ENCODE measurements around the gene RALGAPA1. TPM values are rescaled to one million over a fixed set of nuclear protein-coding genes. Genes with fewer than 3 reads are reported as not detected.
"Not testable (repeated sequence)": the region's sequence is repeated elsewhere in the genome, so short reads cannot be mapped to it uniquely, and the experiment has no call there.

The RALGAPA1 gene
- total RNA-seq (2021; fragmentation: NEBNext Ultra II Directional; extraction: Animal tissue kit (Norgen Biotek cat#: 25700)) = 10 to 100 TPM; 12.1 to 16.1 (median 13.2) TPM
- long read RNA-seq, partial matches to known transcripts = 7 of 10 reads
- long read RNA-seq, other reads (novel, unspliced or antisense) = 2 of 10 reads

DNA sequence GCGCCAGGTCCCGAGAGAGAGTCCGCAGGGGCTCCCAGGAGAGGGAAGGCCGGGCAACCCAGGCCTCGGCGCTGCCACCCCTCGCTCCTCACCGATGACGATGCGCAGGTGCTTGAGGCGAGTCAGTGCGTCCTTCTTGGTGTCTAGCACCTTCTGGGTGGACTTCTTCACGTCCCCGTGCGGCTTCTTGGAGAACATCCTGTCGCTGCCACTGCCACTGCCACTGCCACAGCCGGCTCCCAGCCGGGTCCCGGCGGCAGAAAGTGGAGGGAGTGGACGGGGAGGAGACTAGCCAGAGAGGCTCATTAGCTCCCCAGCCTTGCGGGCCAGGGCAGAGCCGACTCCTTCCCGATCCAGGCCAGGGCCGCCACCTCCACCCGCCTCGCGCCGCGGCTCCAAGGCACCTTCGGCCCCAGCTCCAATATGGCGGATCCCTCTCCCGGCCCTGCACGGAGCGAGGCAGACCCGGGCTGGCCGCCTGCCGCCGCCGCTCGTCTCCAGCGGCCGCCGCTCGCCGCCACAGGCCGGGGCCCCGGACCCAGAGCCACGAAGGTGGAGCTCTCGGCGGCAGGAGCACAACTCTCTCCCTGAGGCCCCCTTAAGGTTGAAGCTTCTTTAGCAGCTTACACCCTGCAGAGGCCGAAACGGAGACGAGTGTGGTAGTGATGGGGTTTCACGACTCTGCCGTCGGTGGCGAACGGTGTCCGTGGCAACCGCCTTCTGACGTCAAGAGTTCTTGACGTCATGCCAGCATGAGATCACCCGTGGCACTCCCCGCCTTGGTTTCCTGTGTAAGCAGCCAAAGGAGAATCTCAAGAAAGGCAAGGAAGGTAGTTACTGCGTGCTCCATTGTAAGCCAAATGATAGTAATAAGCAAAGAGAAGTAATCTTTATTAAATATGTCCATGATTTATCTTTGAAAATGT lies at the start of gene RALGAPA1:
Gene RALGAPA1 (minus strand): TSS at position 658 of the 926 bp plus-strand sequence. CDS start 460 bp downstream, at position 198.
- peak; percentile 62 for TF ChIP-seq CTCF (IDR thresholded peaks at IDR 0.05)
- Mint-ChIP-seq H3K4me1 (ENCODE audit: low read depth) (peaks cover 23% of the 10 kb centered on the region), H3K27ac (peak within 1 kb of the TSS; percentile 80), H3K4me3 (peak within 1 kb of the TSS; percentile 96)
- not testable (repeated sequence) for H3K27me3 Mint-ChIP-seq (ENCODE audit: insufficient read depth); H3K9me3 Mint-ChIP-seq; H3K36me3 Mint-ChIP-seq (ENCODE audit: low read depth)
- DNase-seq = peak; percentile 97

- H3K4me1 Mint-ChIP-seq (ENCODE audit: low read depth) = peaks cover 15% of the 10 kb centered on the region
- H3K4me3 Mint-ChIP-seq = no peak overlapping the region
- peaks cover 3% of the 10 kb centered on the region for H3K36me3 Mint-ChIP-seq (ENCODE audit: low read depth)
- no peak for TF ChIP-seq CTCF (IDR thresholded peaks at IDR 0.05)
- H3K9me3 Mint-ChIP-seq = no peaks in the 10 kb centered on the region
- peak overlapping the region; percentile 51; the same call in 1 of the 2 replicates for H3K27ac Mint-ChIP-seq
- DNase-seq = peak; percentile 62
- H3K27me3 Mint-ChIP-seq (ENCODE audit: insufficient read depth) = no peaks in the 10 kb centered on the region
Measured at GRCh38 chr14:35858521-35859209, 49.6 kb upstream of the RALGAPA1 start.

- H3K27me3 Mint-ChIP-seq (ENCODE audit: insufficient read depth) = no peaks in the 10 kb centered on the region
- H3K4me1 Mint-ChIP-seq (ENCODE audit: low read depth) = peaks cover 15% of the 10 kb centered on the region
- H3K27ac Mint-ChIP-seq = no peak overlapping the region
- TF ChIP-seq CTCF (IDR thresholded peaks at IDR 0.05) = no peak
- H3K9me3 Mint-ChIP-seq = peaks cover 8% of the 10 kb centered on the region; the same call in 1 of the 2 replicates
- no peak overlapping the region for H3K4me3 Mint-ChIP-seq
- no peak for DNase-seq
- peaks cover 14% of the 10 kb centered on the region for H3K36me3 Mint-ChIP-seq (ENCODE audit: low read depth)
Measured at GRCh38 chr14:35855876-35856481, 46.9 kb upstream of the RALGAPA1 start.

GRCh38 chr14:35854696-35855270 lies 45.7 kb upstream of the RALGAPA1 start:
- peaks cover 8% of the 10 kb centered on the region; the same call in 1 of the 2 replicates for H3K9me3 Mint-ChIP-seq
- H3K27ac Mint-ChIP-seq = no peak overlapping the region
- DNase-seq = no peak
- H3K36me3 Mint-ChIP-seq (ENCODE audit: low read depth) = peaks cover 22% of the 10 kb centered on the region
- no peaks in the 10 kb centered on the region for H3K27me3 Mint-ChIP-seq (ENCODE audit: insufficient read depth)
- no peak for TF ChIP-seq CTCF (IDR thresholded peaks at IDR 0.05)
- no peak overlapping the region for H3K4me3 Mint-ChIP-seq
- peaks cover 15% of the 10 kb centered on the region for H3K4me1 Mint-ChIP-seq (ENCODE audit: low read depth)

DNA sequence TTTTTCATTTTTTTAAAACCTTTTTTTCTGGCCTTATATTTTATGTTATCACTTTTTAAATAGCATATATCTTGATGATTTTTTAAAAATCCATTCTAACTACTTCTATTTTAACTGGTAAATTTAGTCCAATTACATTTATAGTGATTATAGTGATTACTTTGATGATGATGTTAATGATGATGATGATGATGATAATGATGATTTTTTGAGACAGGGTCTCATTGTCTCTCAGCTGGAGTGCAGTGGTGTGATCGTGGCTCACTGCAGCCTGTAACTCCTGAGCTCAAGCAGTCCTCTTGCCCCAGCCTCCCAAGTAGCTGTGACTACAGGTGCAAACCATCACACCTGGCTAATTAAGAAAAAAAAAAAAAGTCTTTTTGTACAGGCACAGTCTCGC lies 44.1 kb upstream of the RALGAPA1 start:
- no peak overlapping the region for H3K27ac Mint-ChIP-seq
- DNase-seq = no peak
- peaks cover 22% of the 10 kb centered on the region for H3K36me3 Mint-ChIP-seq (ENCODE audit: low read depth)
- H3K4me3 Mint-ChIP-seq = no peak overlapping the region
- TF ChIP-seq CTCF (IDR thresholded peaks at IDR 0.05) = no peak
- peaks cover 10% of the 10 kb centered on the region for H3K4me1 Mint-ChIP-seq (ENCODE audit: low read depth)
- H3K27me3 Mint-ChIP-seq (ENCODE audit: insufficient read depth) = no peaks in the 10 kb centered on the region; the same call in 1 of the 2 replicates
- peaks cover 8% of the 10 kb centered on the region; the same call in 1 of the 2 replicates for H3K9me3 Mint-ChIP-seq

All from HFFc6 (cell line).